ENCODE measurements around the gene ECI1. TPM values are rescaled to one million over a fixed set of nuclear protein-coding genes. Genes with fewer than 3 reads are reported as not detected.

ECI1 gene
- 37.9 and 42.7 TPM in 2 replicates for total RNA-seq

DNA sequence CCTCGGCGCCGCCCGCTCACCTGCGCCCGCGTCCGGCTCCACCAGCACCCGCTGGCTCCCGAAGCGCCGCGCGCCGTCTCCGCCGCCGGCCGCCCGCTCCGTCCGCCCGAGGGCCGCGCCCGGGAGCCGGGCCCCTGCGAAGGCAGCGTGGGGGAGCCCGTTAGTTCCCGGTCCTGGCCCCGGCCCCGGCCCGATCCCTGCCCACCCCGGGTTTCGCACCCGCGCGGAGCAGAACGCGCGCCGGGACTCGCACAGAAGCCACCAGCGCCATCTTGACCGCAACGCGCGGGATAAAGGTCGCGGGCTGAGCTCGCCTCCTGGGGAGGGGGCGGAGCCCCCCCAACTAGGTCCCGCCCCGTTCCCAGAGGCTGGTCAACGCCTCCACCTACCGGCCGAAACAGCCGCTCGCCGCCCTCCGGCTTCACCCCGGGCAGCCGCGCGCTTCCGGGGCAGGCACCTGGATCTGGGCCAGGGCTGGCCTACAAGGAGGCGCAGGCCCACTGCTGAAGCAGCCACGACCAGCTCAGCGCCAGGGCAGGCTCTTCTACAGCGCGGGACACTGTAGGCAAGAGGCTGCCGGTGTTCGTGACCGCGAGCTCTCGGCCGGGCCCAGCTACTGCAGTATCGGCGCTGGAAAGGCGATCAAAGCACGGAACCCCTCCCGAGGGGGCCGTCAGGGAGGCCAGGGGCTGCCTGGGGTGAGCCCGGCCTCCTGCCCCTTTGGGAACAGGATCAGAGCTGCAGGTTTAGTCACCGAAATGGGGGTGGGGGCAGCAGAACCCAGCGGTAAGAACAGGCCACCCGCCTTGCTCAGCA, at the start of gene ECI1:
TSS of gene ECI1 (minus strand) at position 292 of the 816 bp plus-strand sequence. CDS start at position 271, 21 bp downstream.

DNA sequence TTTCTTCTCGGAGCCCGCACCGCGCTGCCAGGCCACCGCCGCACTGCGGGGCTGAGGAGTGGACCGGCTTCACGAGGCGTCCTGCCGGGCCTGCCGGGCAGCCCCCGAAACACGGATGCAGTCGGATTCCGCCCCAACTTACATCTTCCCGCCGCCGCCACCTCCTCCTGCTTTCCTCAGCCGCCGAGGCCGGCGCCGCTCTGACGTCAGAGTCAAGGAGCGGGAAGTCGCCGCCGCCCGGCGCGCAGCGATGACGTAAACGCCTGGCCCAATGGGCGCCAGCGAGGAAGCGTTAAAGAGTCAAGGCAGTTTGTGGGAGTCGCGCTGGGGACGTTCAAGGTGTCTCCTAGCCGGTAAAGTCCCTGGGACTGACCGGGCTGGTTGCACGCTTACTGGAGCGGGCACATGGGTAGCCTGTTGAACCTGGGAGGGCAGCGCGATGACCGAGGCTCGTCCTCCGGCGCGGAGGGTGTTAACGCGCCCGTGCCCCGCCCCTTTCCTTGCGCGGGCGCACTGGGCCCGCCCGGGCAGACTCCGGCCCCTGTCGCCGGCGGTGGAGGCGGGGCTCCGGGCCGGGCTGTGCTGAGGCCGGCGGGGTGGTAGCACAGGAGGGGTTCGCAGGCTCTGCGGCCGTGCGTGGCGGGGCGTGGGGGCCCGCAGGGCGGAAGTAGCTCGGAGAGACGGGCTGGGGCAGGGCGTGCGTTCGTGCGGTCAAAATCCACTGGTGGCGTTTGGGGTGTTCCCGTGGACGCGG, 16.7 kb upstream of the ECI1 start, which contains the start of gene RNPS1:
TSS of gene RNPS1 (minus strand) at position 214 of the 754 bp plus-strand sequence. CDS start 3,483 bp downstream, outside the sequence.

GRCh38 chr16:2236337-2237101, 14.9 kb downstream of the ECI1 start, which contains the start of gene DNASE1L2:
Gene DNASE1L2 (plus strand): TSS chr16:2236444. CDS start chr16:2236817, 373 bp downstream.

DNA sequence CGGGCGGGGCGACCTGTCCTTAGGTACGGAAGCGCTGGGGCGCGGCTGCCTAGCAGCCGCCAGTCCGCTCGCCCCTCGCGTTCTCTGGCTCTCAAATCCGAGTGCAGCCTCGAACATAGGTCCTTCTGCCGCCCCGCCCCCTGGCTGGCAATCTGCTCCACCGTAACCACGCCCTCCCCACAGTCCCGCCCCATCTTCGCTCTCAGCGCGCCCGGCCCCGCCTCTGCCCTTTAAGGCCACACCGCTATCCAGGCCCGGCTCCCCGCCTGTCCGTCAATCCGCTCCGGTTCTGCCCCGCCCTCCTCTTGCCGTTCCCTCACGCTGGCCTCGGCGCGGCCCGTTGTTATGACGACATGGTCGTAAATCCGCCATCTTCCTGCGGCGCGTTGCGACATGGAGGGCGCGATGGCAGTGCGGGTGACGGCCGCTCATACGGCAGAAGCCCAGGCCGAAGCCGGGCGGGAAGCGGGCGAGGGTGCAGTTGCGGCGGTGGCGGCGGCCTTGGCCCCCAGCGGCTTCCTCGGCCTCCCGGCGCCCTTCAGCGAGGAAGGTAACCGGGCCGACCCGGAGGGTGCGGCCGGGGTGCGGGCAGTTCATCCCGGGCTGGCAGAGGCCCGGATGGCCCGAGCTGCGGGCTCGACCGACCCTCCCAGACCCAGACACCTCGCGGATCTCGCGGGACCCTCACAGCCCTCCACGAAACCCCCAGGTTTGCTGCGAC, 28.0 kb downstream of the ECI1 start, which contains the start of gene E4F1:
TSS of gene E4F1 (plus strand) at position 371 of the 721 bp plus-strand sequence. CDS start at position 394, 23 bp downstream.

GRCh38 chr16:2214719-2214968, 36.7 kb downstream of the ECI1 start, which contains the start of gene PGP:
Gene PGP (minus strand): TSS chr16:2214840. CDS start chr16:2214777, 63 bp downstream.

GRCh38 chr16:2210386-2211365, 40.7 kb downstream of the ECI1 start, which contains the start of gene BRICD5:
Gene BRICD5 (minus strand): TSS chr16:2210863. CDS start chr16:2210833, 30 bp downstream.

GRCh38 chr16:2205104-2205966, 46.1 kb downstream of the ECI1 start, which contains the start of gene MLST8:
Gene MLST8 (plus strand): TSS chr16:2205454. CDS start chr16:2206086, 632 bp downstream.

GRCh38 chr16:2196162-2196980, 55.0 kb downstream of the ECI1 start, which contains the start of gene CASKIN1:
Gene CASKIN1 (minus strand): TSS chr16:2196605. CDS start chr16:2196432, 173 bp downstream.

Small RNAs within 50 kb of the gene (small RNA-seq; reads per million reads assigned to genes)
- gene MIR3677 (ENCODE audit: low replicate concordance) (0.10 reads per million), gene MIR4717 (ENCODE audit: low replicate concordance) (not detected)

Other genes starting within 250 kb of the ECI1 start
- gene ZNF598, start 241.8 kb downstream of the ECI1 start, total RNA-seq: 39.2 and 54.9 TPM in 2 replicates
- gene NPW, start 231.8 kb downstream of the ECI1 start, total RNA-seq: 0.22 and 1.0 TPM in 2 replicates
- 53.2 and 107 TPM in 2 replicates for gene NHERF2, start 224.7 kb downstream of the ECI1 start, total RNA-seq
- gene NTHL1, start 203.8 kb downstream of the ECI1 start, total RNA-seq: 17.3 and 33.6 TPM in 2 replicates
- 70.2 and 86.8 TPM in 2 replicates for gene TSC2, start 203.6 kb downstream of the ECI1 start, total RNA-seq
- 159 and 223 TPM in 2 replicates for gene PKD1, start 115.7 kb downstream of the ECI1 start, total RNA-seq
- 1.4 and 1.5 TPM in 2 replicates for gene RAB26, start 103.0 kb downstream of the ECI1 start, total RNA-seq
- gene TRAF7, start 95.8 kb downstream of the ECI1 start, total RNA-seq: 72.4 and 77.7 TPM in 2 replicates
- gene CASKIN1, start 55.0 kb downstream of the ECI1 start, total RNA-seq: under 0.01 and 0.22 TPM in 2 replicates
- gene MLST8, start 46.1 kb downstream of the ECI1 start, total RNA-seq: 37.4 and 39.2 TPM in 2 replicates
- 1.5 and 1.9 TPM in 2 replicates for gene BRICD5, start 40.7 kb downstream of the ECI1 start, total RNA-seq
- 12.7 and 33.9 TPM in 2 replicates for gene PGP, start 36.7 kb downstream of the ECI1 start, total RNA-seq
- gene E4F1, start 28.0 kb downstream of the ECI1 start, total RNA-seq: 28.0 and 42.5 TPM in 2 replicates
- 0.86 and 1.1 TPM in 2 replicates for gene DNASE1L2, start 15.1 kb downstream of the ECI1 start, total RNA-seq
- 103 and 122 TPM in 2 replicates for gene RNPS1, start 16.5 kb upstream of the ECI1 start, total RNA-seq
- gene ABCA3, start 89.1 kb upstream of the ECI1 start, total RNA-seq: 0.72 and 3.5 TPM in 2 replicates
- gene CCNF, start 177.9 kb upstream of the ECI1 start, total RNA-seq: 4.6 and 69.6 TPM in 2 replicates
- gene TEDC2, start 208.5 kb upstream of the ECI1 start, total RNA-seq: 1.3 and 28.8 TPM in 2 replicates
- gene NTN3, start 219.7 kb upstream of the ECI1 start, total RNA-seq: 0.14 and 0.22 TPM in 2 replicates
- gene TBC1D24, start 223.5 kb upstream of the ECI1 start, total RNA-seq: 22.8 and 22.9 TPM in 2 replicates